ENCODE data around the gene BEST1. TPM values are rescaled to one million over a fixed set of nuclear protein-coding genes. Genes with fewer than 3 reads are reported as not detected.
A peak's percentile ranks its signal among the peaks of the same experiment; 100 is the strongest.

The BEST1 gene
- total and polyA plus RNA-seq, 2 of the 13 experiments (the other 11 are each of a cell fraction or from before 2014, with no cell fraction given) = 0.09 to 0.65 TPM

DNA sequence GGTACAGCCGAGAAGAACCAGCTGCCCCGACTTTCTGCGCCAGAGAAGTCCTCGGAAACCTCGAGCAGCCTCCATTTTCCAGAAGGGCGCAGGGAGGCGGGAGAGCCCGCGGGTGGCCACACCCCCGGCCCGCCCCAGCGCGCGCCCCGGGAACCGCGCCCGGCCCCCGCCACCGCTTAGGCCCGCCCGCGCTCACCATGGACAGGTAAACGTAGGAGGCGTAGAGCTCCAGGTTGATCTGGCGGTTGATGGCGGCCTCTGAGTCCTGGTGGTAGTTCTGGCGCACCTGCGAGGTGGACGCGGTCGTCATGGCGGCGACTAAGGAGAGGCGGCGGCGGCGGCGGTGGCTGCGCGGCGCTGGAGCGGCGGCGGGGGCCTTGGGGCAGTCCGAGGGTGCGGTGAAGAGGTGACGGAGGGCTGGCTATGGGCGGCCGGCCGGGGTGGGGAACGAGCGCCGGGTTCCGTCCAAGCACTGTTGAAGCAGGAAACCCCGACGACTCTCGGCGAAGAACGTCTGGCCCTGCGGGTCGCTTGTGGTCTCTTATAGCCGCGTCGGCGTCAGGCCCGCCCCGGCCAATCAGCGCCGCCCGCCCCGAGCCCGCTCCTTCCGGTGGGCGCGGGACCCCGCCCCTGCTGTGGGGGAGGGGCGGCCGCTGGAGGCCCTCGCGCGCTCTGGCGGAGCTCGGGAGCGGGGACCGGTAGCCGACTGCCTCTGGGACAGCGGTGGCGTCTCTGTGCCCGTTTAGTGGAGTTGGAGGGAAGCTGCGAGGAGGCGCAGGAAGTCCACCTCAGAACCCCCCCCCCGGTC is 17.2 kb downstream of the BEST1 start, which contains the start of gene FTH1 (continued):
- TF ChIP-seq, protein P1, sequence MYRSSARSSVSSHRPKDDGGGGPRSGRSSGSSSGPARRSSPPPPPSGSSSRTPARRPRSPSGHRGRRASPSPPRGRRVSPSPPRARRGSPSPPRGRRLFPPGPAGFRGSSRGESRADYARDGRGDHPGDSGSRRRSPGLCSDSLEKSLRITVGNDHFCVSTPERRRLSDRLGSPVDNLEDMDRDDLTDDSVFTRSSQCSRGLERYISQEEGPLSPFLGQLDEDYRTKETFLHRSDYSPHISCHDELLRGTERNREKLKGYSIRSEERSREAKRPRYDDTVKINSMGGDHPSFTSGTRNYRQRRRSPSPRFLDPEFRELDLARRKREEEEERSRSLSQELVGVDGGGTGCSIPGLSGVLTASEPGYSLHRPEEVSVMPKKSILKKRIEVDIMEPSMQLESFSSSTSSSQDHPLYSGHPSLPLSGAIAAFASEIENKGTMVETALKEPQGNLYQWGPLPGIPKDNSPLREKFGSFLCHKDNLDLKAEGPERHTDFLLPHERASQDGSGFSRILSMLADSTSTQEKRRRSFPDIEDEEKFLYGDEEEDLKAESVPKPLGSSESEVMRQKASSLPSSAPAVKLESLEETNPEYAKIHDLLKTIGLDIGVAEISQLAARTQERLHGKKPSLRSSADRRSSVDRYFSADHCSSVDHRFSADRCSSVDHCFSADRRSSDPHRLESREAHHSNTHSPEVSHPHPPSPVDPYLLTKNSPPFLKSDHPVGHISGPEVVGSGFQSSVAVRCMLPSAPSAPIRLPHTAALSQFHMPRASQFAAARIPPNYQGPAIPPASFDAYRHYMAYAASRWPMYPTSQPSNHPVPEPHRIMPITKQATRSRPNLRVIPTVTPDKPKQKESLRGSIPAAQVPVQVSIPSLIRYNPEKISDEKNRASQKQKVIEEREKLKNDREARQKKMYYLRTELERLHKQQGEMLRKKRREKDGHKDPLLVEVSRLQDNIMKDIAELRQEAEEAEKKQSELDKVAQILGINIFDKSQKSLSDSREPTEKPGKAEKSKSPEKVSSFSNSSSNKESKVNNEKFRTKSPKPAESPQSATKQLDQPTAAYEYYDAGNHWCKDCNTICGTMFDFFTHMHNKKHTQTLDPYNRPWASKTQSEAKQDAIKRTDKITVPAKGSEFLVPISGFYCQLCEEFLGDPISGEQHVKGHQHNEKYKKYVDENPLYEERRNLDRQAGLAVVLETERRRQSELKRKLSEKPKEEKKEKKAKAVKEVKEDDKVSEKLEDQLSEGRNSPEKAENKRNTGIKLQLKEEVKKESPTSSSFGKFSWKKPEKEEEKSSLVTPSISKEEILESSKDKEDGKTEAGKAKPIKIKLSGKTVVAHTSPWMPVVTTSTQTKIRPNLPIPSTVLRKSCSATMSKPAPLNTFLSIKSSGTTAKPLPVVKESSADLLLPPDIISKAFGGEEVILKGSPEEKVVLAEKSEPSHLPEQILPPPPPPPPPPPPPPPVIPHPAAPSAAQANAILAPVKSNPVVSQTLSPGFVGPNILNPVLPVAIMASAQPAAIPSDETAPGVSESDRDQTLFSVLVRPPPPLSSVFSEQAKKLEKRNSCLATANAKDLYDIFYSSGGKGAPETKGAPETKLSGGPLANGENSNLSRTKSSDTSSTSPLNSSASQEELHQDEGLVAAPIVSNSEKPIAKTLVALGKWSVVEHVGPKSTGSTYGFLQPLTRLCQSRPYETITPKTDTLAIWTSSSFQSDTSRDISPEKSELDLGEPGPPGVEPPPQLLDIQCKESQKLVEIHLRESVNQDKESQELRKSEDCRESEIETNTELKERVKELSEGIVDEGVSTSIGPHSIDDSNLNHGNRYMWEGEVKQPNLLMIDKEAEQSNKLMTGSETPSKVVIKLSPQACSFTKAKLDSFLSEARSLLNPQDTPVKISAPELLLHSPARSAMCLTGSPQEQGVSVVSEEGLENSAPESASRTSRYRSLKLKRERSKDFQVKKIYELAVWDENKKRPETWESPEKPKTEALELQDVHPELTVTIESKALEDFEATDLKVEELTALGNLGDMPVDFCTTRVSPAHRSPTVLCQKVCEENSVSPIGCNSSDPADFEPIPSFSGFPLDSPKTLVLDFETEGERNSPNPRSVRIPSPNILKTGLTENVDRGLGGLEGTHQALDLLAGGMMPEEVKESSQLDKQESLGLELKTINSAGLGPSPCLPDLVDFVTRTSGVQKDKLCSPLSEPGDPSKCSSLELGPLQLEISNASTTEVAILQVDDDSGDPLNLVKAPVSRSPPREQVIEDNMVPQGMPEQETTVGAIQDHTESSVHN (CRISPR knock-in tag; IDR thresholded peaks at IDR 0.05) = no peak; the same call in 1 of the 2 replicates
- TF ChIP-seq GATAD2A (CRISPR knock-in tag; IDR thresholded peaks at IDR 0.05) (0 out of 2 replicates have a peak, but pooled peaks have one; percentile 14), HNF4G (IDR thresholded peaks at IDR 0.05; ENCODE audit: borderline replicate concordance, low read depth, low read length) (no peak), HNF4G (CRISPR knock-in tag; IDR thresholded peaks at IDR 0.05; ENCODE audit: borderline replicate concordance, low read depth) (no peak; the same call in 1 of the 2 replicates), ZNF556 (CRISPR knock-in tag; IDR thresholded peaks at IDR 0.05; ENCODE audit: borderline replicate concordance) (peak; percentile 22; the same call in 1 of the 2 replicates), ZNF343 (CRISPR knock-in tag; IDR thresholded peaks at IDR 0.05) (no peak), ZNF615 (CRISPR knock-in tag; IDR thresholded peaks at IDR 0.05; ENCODE audit: borderline replicate concordance) (no peak; the same call in 1 of the 2 replicates), ZNF850 (CRISPR knock-in tag; conservative IDR thresholded peaks at IDR 0.05) (peak; percentile 79; the same call in 1 of the 2 replicates), EEA1 (CRISPR knock-in tag; IDR thresholded peaks at IDR 0.05; ENCODE audit: borderline replicate concordance) (peak; percentile 91), ZNF788 (CRISPR knock-in tag; IDR thresholded peaks at IDR 0.05; ENCODE audit: borderline replicate concordance) (peak; percentile 69; the same call in 1 of the 2 replicates), NONO (IDR thresholded peaks at IDR 0.05) (no peak), NONO (CRISPR knock-in tag; conservative IDR thresholded peaks at IDR 0.05) (peak; percentile 91), HIVEP1 (CRISPR knock-in tag; IDR thresholded peaks at IDR 0.05) (no peak), ZNF44 (CRISPR knock-in tag; IDR thresholded peaks at IDR 0.05) (no peak; the same call in 1 of the 2 replicates)
- TF ChIP-seq, protein P2, sequence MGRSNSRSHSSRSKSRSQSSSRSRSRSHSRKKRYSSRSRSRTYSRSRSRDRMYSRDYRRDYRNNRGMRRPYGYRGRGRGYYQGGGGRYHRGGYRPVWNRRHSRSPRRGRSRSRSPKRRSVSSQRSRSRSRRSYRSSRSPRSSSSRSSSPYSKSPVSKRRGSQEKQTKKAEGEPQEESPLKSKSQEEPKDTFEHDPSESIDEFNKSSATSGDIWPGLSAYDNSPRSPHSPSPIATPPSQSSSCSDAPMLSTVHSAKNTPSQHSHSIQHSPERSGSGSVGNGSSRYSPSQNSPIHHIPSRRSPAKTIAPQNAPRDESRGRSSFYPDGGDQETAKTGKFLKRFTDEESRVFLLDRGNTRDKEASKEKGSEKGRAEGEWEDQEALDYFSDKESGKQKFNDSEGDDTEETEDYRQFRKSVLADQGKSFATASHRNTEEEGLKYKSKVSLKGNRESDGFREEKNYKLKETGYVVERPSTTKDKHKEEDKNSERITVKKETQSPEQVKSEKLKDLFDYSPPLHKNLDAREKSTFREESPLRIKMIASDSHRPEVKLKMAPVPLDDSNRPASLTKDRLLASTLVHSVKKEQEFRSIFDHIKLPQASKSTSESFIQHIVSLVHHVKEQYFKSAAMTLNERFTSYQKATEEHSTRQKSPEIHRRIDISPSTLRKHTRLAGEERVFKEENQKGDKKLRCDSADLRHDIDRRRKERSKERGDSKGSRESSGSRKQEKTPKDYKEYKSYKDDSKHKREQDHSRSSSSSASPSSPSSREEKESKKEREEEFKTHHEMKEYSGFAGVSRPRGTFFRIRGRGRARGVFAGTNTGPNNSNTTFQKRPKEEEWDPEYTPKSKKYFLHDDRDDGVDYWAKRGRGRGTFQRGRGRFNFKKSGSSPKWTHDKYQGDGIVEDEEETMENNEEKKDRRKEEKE (IDR thresholded peaks at IDR 0.05) = no peak
- TF ChIP-seq, protein P3, sequence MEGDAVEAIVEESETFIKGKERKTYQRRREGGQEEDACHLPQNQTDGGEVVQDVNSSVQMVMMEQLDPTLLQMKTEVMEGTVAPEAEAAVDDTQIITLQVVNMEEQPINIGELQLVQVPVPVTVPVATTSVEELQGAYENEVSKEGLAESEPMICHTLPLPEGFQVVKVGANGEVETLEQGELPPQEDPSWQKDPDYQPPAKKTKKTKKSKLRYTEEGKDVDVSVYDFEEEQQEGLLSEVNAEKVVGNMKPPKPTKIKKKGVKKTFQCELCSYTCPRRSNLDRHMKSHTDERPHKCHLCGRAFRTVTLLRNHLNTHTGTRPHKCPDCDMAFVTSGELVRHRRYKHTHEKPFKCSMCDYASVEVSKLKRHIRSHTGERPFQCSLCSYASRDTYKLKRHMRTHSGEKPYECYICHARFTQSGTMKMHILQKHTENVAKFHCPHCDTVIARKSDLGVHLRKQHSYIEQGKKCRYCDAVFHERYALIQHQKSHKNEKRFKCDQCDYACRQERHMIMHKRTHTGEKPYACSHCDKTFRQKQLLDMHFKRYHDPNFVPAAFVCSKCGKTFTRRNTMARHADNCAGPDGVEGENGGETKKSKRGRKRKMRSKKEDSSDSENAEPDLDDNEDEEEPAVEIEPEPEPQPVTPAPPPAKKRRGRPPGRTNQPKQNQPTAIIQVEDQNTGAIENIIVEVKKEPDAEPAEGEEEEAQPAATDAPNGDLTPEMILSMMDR (CRISPR knock-in tag; IDR thresholded peaks at IDR 0.05) = peak; percentile 6; the same call in 1 of the 2 replicates
